ENCODE data around the gene RBM12.

RBM12 gene

DNA sequence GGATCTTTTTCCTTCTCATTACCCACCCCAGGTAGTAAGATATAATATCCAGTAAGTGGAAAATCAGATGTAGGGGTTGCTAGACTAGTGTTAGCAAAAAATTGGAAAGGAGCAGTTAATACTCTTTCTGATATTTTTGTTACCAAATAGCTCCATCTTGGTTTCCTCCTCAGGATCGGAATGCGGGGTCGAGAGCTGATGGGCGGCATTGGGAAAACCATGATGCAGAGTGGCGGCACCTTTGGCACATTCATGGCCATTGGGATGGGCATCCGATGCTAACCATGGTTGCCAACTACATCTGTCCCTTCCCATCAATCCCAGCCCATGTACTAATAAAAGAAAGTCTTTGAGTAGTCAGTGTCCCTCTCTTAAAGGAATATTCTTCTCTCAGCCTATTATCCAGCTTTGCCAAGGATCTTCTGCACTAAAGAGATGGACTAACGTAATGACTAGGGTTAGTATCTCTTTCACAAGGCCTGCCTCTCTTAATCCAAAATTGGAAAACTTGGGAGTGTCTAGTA is 36.0 kb upstream of the RBM12 start:
- H3K4me3 ChIP-seq (ENCODE audit: low read depth, low read length) = peak overlapping the region; percentile 99; the same call in 1 of the 2 replicates
- TF ChIP-seq, protein P1, sequence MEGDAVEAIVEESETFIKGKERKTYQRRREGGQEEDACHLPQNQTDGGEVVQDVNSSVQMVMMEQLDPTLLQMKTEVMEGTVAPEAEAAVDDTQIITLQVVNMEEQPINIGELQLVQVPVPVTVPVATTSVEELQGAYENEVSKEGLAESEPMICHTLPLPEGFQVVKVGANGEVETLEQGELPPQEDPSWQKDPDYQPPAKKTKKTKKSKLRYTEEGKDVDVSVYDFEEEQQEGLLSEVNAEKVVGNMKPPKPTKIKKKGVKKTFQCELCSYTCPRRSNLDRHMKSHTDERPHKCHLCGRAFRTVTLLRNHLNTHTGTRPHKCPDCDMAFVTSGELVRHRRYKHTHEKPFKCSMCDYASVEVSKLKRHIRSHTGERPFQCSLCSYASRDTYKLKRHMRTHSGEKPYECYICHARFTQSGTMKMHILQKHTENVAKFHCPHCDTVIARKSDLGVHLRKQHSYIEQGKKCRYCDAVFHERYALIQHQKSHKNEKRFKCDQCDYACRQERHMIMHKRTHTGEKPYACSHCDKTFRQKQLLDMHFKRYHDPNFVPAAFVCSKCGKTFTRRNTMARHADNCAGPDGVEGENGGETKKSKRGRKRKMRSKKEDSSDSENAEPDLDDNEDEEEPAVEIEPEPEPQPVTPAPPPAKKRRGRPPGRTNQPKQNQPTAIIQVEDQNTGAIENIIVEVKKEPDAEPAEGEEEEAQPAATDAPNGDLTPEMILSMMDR (IDR thresholded peaks at IDR 0.05; ENCODE audit: insufficient read depth, low read depth, low read length, missing control alignments) = no peak
- DNase-seq (ENCODE audit: low read depth) = no peak

DNA sequence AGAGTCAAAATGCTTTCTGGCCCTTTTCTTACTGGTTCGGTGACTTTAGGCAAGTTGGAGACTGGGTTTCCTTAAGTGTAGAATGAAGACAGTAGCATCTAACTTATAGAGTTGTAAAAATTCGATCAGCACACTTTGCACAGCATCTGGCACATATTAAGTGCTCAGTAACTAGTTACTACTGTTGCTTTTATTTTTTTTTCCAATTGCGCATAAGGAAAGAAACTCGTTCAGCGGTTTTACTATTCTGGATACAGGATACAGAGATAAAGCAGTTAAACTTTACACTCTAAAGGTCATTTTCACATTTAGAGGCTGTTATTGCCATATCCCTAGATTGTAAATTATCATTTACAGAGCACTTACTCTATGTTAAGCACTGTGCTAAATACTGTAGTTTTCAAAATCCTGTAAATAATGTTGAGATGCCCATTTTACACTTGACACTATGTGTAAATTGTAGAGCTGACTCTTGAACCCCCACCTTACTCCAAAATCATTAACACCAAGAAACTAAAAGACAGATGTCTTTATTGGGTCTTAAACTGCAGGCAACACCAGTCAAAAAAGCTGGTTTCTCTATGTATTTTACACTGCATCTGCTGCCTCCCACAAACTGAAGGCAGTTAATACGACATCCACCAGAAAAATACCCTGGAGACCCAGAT is 35.4 kb upstream of the RBM12 start:
- DNase-seq (ENCODE audit: low read depth) = no peak

DNA sequence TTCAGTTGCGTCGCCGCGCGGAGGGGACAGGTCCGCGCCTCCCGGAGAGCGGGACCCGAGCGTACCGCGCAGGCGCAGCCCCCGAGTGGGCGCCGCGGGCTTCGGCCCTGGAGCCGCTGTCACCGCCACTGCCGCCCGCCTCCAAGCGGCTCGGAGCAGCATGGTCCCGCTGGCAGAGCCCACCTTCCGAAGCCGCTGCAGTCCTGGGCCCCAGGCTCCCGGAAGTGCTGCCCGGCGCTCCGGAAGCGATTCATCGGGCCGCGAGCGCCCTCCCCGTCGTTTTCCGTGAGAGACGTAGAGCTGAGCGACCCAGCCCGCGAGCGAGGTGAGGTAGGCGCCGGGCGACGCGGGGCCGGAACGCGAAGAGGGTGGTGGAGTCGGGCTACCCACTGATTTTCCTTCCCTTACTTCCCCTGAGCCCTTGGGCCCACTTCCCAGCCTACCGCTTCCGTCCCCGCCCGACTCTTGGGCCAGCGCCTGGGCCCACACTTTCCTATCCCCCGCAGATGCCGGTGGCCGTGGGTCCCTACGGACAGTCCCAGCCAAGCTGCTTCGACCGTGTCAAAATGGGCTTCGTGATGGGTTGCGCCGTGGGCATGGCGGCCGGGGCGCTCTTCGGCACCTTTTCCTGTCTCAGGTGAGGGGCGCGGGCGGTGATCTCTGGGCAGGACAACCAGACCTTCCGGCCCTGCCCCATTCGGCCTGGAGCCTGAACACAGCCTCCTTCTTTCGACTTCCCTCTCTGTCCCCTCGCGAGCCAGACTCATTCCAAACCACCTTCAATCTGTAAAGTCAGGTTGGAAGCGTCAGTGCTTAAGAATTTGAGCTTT is 34.6 kb upstream of the RBM12 start, which contains the start of the genes NFS1 and ROMO1:
Gene NFS1 (minus strand): TSS at position 226 of the 830 bp plus-strand sequence. CDS start 64 bp downstream, at position 162.
Gene ROMO1 (plus strand): TSS at position 279 of the 830 bp plus-strand sequence. CDS start 228 bp downstream, at position 507.
- DNase-seq (ENCODE audit: low read depth) = peak; percentile 91
- peak within 1 kb of the TSS; percentile 99 for H3K4me3 ChIP-seq (ENCODE audit: low read depth, low read length)
- TF ChIP-seq, protein P1 (IDR thresholded peaks at IDR 0.05; ENCODE audit: insufficient read depth, low read depth, low read length, missing control alignments) = peak; percentile 6

More for the DNA sequence above, 35.4 kb upstream of the RBM12 start:
- TF ChIP-seq, protein P1 (IDR thresholded peaks at IDR 0.05; ENCODE audit: insufficient read depth, low read depth, low read length, missing control alignments) = no peak
- H3K4me3 ChIP-seq (ENCODE audit: low read depth, low read length) = peak overlapping the region; percentile 99

DNA sequence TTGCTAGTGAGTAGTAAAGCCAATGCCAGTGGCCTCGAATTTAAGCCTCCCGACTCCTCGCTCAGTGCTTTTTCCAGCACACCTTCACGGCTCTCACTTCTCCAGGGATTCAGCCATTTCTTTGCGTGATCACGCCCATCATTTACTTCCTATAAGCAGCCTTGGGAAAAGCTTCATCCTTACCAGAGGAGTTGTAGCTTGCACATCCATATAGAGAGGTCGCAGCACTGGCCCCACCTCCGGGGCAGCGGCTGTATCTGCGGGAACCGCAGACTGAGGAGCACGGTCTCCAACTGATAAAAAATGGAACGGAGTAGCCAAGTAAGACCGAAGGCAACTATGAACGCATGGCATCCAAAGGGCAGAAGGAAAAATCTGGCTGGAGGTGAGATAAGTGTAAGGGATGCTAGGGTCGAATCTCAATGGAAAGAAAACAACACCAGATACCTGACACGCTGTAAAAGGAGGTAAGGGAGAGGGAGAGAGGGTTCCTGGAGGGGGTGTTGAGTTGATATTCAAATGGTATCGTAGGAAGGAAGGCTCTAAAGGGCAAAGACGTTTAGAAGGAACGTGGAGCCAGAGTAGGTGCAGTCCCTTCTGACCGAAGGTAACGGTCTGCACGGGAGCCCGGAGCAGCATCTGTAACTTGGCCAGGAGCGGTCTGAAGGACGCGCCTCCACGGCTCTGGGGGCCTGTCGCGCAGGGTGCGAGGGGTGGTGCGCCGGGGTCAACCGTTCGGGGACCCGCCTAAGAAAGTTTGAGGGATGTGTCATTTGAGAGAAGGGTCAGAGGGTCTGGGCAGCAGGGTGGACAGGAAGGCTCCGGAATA is 33.8 kb upstream of the RBM12 start:
- H3K4me3 ChIP-seq (ENCODE audit: low read depth, low read length) = peak overlapping the region; percentile 99
- no peak for DNase-seq (ENCODE audit: low read depth)
- TF ChIP-seq, protein P1 (IDR thresholded peaks at IDR 0.05; ENCODE audit: insufficient read depth, low read depth, low read length, missing control alignments) = no peak

DNA sequence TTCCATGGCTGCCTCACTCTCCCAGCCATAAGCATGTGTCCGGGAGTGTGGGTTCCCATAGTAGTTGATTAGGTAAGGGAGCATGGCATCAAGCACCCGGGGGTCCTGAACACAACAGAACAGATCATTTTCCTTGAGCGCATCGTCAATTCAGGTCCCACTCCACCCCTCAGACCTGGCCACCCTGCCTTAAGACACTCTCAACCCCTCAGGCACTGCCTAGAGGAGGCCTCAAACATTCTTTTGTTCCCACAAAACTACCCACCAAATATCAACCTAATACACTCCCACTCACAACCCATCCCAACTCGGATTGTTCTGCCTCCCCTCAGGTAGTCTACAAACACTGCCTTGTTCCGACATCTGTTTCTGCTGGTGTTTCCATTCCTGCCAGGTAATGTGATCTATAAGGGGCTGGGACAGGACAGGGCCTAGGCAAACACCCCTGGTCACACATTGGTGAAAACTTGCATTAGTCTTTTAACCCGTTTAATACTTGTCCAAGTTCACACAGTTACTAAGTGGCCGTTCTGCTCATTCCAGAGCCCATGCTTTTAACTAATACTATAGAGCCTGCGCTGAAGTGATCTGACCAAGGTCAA is 33.1 kb upstream of the RBM12 start:
- peak overlapping the region; percentile 99 for H3K4me3 ChIP-seq (ENCODE audit: low read depth, low read length)
- TF ChIP-seq, protein P1 (IDR thresholded peaks at IDR 0.05; ENCODE audit: insufficient read depth, low read depth, low read length, missing control alignments) = no peak
- DNase-seq (ENCODE audit: low read depth) = no peak

DNA sequence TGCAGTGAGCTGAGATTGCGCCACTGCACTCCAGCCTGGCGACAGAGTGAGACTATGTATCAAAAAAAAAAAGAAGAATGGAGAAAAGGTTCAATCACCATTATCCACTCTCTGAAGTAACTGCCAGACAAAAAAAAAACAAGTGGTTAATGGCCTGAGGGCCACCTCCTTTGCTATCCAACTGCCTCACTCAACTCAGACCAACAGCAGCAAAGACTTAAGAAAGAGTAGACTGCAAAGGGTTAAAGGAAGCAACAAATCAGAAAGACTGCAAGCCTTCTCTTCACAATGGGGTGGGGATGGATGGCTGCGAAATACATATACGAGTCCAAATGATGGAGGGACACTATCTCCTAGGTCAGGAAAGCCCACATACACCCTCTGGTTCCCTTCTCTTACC is 31.3 kb upstream of the RBM12 start:
- no peak overlapping the region for H3K4me3 ChIP-seq (ENCODE audit: low read depth, low read length)
- TF ChIP-seq, protein P1 (IDR thresholded peaks at IDR 0.05; ENCODE audit: insufficient read depth, low read depth, low read length, missing control alignments) = no peak
- no peak for DNase-seq (ENCODE audit: low read depth)

All from GM12865 (cell line).